NCI-H1417 treated with DMSO at 0.1 percent for 48 hours (cell line): Measurements from ENCODE around the gene TIAL1.
"Not testable (repeated sequence)": the region's sequence is repeated elsewhere in the genome, so short reads cannot be mapped to it uniquely, and the experiment has no call there.

Experiments
- DNase-seq: peaks from one replicate; lab custom pipeline; 2025; lab: John Stamatoyannopoulos, UW

The TIAL1 gene

GRCh38 chr10:119528663-119529237, 68.0 kb downstream of the TIAL1 start:
- DNase-seq: not testable (repeated sequence)

DNA sequence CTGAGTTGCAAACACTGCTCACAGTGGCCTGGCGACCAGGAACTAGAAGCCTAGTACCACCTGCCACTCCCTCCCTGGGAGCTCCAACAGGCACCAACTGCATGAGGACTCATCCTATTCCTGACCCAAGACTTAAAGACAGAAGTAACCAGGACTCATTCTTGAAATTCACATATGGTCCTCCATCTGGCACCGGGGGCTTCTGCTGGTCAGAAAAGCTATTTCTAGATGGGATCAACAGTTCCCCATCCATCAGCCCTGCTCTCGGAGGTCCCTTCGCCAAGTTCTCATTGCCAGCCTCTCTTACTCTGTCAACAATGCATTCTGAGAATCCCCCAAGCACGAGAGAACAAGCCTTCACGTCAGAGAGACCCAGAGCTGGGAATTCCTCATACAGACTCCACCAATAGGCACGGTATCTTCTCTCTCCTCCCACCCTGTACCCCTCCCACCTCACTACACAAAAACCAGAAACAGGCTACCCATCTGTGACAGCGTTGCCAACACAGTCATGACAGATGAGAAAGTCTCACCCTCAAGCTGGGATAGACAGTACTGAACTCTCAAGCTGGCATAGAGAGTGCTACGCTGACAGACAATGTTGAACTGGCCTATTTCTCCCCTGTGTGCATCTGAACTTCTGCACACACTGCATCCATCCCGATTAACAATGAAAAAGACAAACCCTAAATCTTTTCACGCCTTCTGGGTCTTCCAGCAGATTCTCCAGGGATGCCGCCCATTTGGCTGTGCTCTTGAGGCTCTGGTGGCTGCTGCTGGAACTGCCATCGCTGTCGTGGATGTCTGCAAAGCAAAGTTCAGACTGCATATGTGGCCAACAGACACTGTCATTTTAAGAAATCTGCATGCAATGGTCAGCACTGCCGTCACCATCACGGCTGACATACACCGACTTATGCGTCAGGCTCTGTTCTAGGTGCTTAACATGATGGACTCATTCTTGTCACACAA, 69.9 kb downstream of the TIAL1 start:
- DNase-seq: no peak

DNA sequence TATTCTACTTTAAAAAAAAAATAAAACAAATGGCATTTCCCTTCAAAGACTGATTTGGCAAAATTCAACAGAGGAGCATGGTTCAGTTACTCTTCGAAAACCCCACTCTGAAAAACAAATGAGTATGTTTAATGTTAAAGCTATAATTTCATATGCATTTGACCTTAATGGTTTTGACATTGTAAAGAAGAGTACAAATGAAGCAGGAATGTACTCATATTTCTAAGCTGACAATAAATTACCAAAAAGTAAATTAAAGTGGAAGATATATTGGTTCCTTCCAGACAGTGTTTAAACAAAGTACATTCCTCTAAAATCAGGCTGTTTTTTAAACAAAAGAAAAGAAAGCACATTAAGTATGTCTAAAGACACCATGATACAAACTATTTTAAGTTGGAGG, 70.6 kb downstream of the TIAL1 start:
- DNase-seq: no peak

DNA sequence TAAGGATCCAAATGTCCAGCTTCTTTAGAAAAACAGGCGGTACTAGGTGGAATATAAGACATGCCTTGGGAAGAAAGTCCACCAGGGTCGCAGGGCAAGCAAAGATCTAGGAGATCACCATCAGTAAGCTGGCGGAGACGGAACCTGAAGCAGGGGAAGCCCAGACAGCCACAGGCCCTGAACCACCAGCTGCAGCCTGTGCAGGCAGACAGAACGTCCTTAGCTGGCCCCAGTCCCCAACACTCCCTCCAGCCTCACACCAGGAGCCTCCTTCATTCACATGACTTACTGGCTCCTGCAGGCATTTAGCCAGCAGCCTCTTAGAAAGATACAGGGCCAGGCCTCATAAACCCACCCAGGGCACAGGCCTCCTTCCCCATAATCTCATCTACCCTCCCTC, 71.6 kb downstream of the TIAL1 start:
- DNase-seq: no peak

DNA sequence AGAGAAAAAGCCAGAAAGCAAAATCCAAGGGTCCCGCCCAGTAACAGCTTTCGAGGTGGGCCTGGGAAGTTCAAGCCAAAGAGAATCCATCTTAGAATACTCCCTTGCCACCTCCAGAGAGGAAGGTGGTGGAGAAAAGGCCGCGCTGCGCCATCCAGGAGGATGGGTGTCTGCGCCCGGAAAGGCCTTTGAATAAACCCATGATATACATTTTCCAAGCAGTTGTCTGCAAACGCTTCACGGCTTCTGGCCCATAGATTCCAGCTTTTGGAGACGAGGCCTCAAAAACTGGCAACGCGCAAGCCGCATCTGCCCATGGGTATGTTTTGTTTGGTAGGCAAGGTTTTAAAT, 72.1 kb downstream of the TIAL1 start:
- no peak for DNase-seq

GRCh38 chr10:119523895-119524719, 72.7 kb downstream of the TIAL1 start:
- DNase-seq: no peak
